ENCODE measurements around the gene CDH4.

GRCh38 chr20:61828891-61829290, 576.8 kb downstream of the CDH4 start:
- no peak for TF ChIP-seq CTCF (IDR thresholded peaks at IDR 0.05)
- no peak for TF ChIP-seq SIN3A (IDR thresholded peaks at IDR 0.05; ENCODE audit: borderline replicate concordance, insufficient read depth, low read depth, low read length)
